Peyer's patch (tissue), 4 donors: ENCODE measurements around the gene LTBP1.

Source experiments
- POLR2A ChIP-seq, 2 donors: fragments of 450-650 bp; IDR thresholded peaks; one replicate each; pipeline ENCODE4 v1.5.1; 2017; ENCODE audit warnings: antibody characterized with exemption in 2 of 2, mild to moderate bottlenecking in 2 of 2, moderate library complexity in 2 of 2
- TF ChIP-seq, protein P1 (sequence below), 6 experiments: fragments of 450-650 bp in 4 of 6; fragments of 200-600 bp in 2 of 6; sonication (generic) in 1 of 6; IDR thresholded peaks; one replicate each; pipeline ENCODE4 v1.5.1; 2017 to 2019; ENCODE audit warnings: antibody characterized with exemption in 6 of 6, mild to moderate bottlenecking in 3 of 6, moderate library complexity in 1 of 6

DNA sequence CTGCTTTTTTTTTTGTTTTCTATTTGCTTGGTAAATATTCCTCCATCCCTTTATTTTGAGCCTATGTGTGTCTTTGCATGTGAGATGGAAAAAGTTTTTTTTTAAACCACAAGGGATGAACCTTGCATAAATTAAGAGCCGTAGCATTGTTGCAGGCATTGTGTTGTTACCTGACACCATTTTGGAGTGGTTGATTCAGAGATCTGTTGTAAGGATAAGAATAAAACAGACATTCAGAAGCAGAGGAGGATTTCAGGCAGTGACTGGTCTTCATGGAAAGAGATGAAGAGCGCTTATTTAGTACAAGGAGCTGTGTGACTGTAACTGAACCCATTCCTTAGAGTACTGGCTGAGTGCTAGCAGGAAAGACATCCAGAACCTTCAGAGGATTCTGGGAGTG, 101.2 kb downstream of the LTBP1 start:
- TF ChIP-seq, protein P1, sequence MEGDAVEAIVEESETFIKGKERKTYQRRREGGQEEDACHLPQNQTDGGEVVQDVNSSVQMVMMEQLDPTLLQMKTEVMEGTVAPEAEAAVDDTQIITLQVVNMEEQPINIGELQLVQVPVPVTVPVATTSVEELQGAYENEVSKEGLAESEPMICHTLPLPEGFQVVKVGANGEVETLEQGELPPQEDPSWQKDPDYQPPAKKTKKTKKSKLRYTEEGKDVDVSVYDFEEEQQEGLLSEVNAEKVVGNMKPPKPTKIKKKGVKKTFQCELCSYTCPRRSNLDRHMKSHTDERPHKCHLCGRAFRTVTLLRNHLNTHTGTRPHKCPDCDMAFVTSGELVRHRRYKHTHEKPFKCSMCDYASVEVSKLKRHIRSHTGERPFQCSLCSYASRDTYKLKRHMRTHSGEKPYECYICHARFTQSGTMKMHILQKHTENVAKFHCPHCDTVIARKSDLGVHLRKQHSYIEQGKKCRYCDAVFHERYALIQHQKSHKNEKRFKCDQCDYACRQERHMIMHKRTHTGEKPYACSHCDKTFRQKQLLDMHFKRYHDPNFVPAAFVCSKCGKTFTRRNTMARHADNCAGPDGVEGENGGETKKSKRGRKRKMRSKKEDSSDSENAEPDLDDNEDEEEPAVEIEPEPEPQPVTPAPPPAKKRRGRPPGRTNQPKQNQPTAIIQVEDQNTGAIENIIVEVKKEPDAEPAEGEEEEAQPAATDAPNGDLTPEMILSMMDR (IDR thresholded peaks at IDR 0.05) = no peak
- no peak for TF ChIP-seq POLR2A (IDR thresholded peaks at IDR 0.05)
